Measurements from ENCODE around the gene ERAS. TPM values are rescaled to one million over a fixed set of nuclear protein-coding genes. Genes with fewer than 3 reads are reported as not detected.

The ERAS gene
- total and polyA plus RNA-seq, 10 donors = 0.08 to 0.79 (median 0.10) TPM; not detected in 7

DNA sequence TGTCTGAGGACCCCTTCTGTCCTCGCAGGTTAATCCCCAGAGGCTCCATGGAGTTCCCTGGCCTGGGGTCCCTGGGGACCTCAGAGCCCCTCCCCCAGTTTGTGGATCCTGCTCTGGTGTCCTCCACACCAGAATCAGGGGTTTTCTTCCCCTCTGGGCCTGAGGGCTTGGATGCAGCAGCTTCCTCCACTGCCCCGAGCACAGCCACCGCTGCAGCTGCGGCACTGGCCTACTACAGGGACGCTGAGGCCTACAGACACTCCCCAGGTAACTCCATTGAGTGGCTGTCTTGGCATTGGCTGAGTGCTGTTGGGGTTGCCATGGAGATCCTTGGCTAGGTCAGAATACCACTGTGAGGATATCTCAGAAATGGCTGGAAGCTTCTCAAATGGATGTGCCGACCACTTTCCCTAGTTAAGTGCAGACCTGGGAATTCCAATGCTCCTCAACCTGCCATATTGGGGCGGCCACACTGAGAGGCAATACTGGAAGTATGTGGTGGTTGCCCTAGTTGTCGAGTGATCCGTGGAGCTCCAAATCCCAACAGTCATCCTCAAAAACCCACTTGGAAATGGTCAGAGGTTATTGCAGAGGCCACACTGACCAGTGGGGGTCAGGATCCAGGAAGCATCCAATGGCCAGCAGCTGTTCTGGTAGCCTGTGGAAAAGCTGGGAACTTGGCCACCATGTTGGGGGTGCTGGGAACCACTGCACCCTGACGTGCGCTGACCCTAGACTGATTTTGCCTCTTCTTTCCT lies 35.1 kb upstream of the ERAS start:
- Histone ChIP-seq H3K27ac (no peak overlapping the region), H3K36me3 (no peaks in the 10 kb centered on the region), H3K4me3 (no peak overlapping the region), H3K4me1 (no peaks in the 10 kb centered on the region), H3K9me3 (no peaks in the 10 kb centered on the region), H3K27me3 (replicated peaks in 1 of 7) (peaks cover 0 to 12% (median 0%) of the 10 kb centered on the region in 7 donors)
- intact Hi-C loops (cut with DNase I; ENCODE audit: low total_unique reads) = no loop called here
- TF ChIP-seq, protein P1, sequence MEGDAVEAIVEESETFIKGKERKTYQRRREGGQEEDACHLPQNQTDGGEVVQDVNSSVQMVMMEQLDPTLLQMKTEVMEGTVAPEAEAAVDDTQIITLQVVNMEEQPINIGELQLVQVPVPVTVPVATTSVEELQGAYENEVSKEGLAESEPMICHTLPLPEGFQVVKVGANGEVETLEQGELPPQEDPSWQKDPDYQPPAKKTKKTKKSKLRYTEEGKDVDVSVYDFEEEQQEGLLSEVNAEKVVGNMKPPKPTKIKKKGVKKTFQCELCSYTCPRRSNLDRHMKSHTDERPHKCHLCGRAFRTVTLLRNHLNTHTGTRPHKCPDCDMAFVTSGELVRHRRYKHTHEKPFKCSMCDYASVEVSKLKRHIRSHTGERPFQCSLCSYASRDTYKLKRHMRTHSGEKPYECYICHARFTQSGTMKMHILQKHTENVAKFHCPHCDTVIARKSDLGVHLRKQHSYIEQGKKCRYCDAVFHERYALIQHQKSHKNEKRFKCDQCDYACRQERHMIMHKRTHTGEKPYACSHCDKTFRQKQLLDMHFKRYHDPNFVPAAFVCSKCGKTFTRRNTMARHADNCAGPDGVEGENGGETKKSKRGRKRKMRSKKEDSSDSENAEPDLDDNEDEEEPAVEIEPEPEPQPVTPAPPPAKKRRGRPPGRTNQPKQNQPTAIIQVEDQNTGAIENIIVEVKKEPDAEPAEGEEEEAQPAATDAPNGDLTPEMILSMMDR (IDR thresholded peaks at IDR 0.05 in 8 of 11, conservative IDR thresholded peaks at IDR 0.05 in 3 of 11) = no peak
- TF ChIP-seq POLR2AphosphoS5 (IDR thresholded peaks at IDR 0.05) (no peak), POLR2A (IDR thresholded peaks at IDR 0.05) (no peak)
- 79 to 92% (median 82%) methylated on average over 3 to 11 of the region's 11 CpGs for WGBS, 5 donors
- DNase-seq = no peak

DNA sequence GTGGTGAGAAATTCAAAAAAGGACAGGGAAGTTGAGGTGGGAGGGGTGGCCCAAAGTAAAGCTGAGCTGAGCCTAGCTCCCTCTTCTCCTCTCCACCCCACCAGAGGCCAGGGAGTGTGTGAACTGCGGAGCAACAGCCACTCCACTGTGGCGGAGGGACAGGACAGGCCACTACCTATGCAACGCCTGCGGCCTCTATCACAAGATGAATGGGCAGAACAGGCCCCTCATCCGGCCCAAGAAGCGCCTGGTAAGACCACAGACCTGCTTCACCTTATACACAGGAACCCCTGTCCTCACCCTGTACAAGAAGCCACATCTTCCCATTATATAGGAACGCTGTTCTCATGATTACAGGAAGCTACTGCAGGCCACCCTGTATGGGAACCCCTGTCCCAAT lies 34.1 kb upstream of the ERAS start:
- Histone ChIP-seq H3K27me3 (replicated peaks in 1 of 7) (peaks cover 0 to 8% (median 0%) of the 10 kb centered on the region in 7 donors), H3K27ac (no peak overlapping the region), H3K4me3 (no peak overlapping the region), H3K36me3 (no peaks in the 10 kb centered on the region), H3K4me1 (no peaks in the 10 kb centered on the region), H3K9me3 (no peaks in the 10 kb centered on the region)
- no peak for TF ChIP-seq POLR2AphosphoS5 (IDR thresholded peaks at IDR 0.05)
- TF ChIP-seq, protein P1 (IDR thresholded peaks at IDR 0.05 in 8 of 11, conservative IDR thresholded peaks at IDR 0.05 in 3 of 11) = no peak
- no peak for TF ChIP-seq POLR2A (IDR thresholded peaks at IDR 0.05)
- intact Hi-C loops (cut with DNase I; ENCODE audit: low total_unique reads) = no loop called here
- 78 to 89% (median 81%) methylated on average over 5 to 7 of the region's 7 CpGs for WGBS, 5 donors
- no peak for DNase-seq

DNA sequence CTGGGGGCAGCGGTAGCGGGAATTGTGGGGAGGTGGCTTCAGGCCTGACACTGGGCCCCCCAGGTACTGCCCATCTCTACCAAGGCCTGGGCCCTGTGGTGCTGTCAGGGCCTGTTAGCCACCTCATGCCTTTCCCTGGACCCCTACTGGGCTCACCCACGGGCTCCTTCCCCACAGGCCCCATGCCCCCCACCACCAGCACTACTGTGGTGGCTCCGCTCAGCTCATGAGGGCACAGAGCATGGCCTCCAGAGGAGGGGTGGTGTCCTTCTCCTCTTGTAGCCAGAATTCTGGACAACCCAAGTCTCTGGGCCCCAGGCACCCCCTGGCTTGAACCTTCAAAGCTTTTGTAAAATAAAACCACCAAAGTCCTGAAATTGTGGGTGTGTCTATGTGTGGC lies 32.4 kb upstream of the ERAS start:
- no peak overlapping the region for H3K27ac ChIP-seq
- H3K4me3 ChIP-seq = no peak overlapping the region
- no peaks in the 10 kb centered on the region for H3K4me1 ChIP-seq
- WGBS, 5 donors = 68 to 100% (median 92%) methylated on average over 2 to 4 of the region's 4 CpGs
- no peak for DNase-seq
- intact Hi-C loops (cut with DNase I; ENCODE audit: low total_unique reads) = no loop called here
- no peaks in the 10 kb centered on the region for H3K36me3 ChIP-seq
- no peaks in the 10 kb centered on the region for H3K27me3 ChIP-seq (replicated peaks in 1 of 7)
- TF ChIP-seq, protein P1 (IDR thresholded peaks at IDR 0.05 in 8 of 11, conservative IDR thresholded peaks at IDR 0.05 in 3 of 11) = no peak
- TF ChIP-seq POLR2AphosphoS5 (IDR thresholded peaks at IDR 0.05) = no peak
- no peak for TF ChIP-seq POLR2A (IDR thresholded peaks at IDR 0.05)
- no peaks in the 10 kb centered on the region for H3K9me3 ChIP-seq

DNA sequence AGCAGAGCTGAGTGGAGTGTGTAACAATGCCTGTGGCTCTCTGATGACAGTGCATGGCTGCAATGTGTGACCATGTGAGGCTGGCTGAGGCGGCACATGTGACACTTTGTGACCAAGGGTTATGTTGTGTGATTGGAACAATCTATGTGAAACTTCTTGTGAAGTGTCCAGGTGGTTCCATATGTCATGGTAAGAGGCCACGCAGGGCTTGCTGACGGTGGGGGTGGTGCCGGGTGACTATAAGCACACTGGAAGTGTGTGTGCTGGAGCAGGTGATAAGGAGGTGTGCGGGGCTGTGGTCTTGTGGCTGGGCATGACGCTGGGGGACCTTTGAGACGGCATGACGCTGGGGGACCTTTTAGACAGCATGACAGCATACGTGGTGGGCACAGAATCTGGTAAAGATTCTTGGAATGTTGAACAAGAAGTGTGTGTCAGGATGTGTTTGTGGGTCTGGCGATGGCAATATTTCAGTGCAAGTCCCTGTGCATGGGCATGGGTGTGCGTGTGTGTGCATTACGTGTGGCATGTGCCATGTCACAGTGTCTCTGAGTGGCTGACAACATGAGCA lies 31.9 kb upstream of the ERAS start:
- TF ChIP-seq, protein P1 (IDR thresholded peaks at IDR 0.05 in 8 of 11, conservative IDR thresholded peaks at IDR 0.05 in 3 of 11) = no peak
- TF ChIP-seq POLR2AphosphoS5 (IDR thresholded peaks at IDR 0.05) (no peak), POLR2A (IDR thresholded peaks at IDR 0.05) (no peak)
- H3K27ac ChIP-seq = no peak overlapping the region
- H3K27me3 ChIP-seq (replicated peaks in 1 of 7) = no peaks in the 10 kb centered on the region
- no peak for DNase-seq
- no peaks in the 10 kb centered on the region for H3K4me1 ChIP-seq
- 78 to 91% (median 85%) methylated on average over 10 to 12 of the region's 12 CpGs for WGBS, 5 donors
- no peaks in the 10 kb centered on the region for H3K36me3 ChIP-seq
- no peaks in the 10 kb centered on the region for H3K9me3 ChIP-seq
- H3K4me3 ChIP-seq = no peak overlapping the region
- intact Hi-C loops (cut with DNase I; ENCODE audit: low total_unique reads) = no loop called here
